ENCODE measurements around the gene TSC22D4.

TSC22D4 gene

GRCh38 chr7:100430493-100431285 lies 48.3 kb downstream of the TSC22D4 start:
- H3K27me3 ChIP-seq (replicated peaks; ENCODE audit: control insufficient read depth, insufficient read depth, low read length): no peaks in the 10 kb centered on the region
- H3K9ac ChIP-seq (ENCODE audit: low read length): peak overlapping the region; percentile 95
- no peaks in the 10 kb centered on the region for H3K9me3 ChIP-seq (ENCODE audit: control insufficient read depth, low read length)
- DNase-seq (ENCODE audit: low read depth): peak; percentile 44
- peaks cover 30% of the 10 kb centered on the region for H3K36me3 ChIP-seq (ENCODE audit: control insufficient read depth, insufficient read depth, low read length, severe bottlenecking)
- H3K4me1 ChIP-seq (ENCODE audit: control insufficient read depth, insufficient read depth, low read length): peaks cover 36% of the 10 kb centered on the region
- peak overlapping the region; percentile 98 for H3K4me3 ChIP-seq (ENCODE audit: low read length)

GRCh38 chr7:100429637-100430492 lies 49.1 kb downstream of the TSC22D4 start, which contains the start of gene MEPCE:
MEPCE (plus strand) TSS chr7:100429831; CDS start chr7:100430019, 188 bp downstream.
- peak; percentile 100 for DNase-seq (ENCODE audit: low read depth)
- Histone ChIP-seq H3K4me1 (ENCODE audit: control insufficient read depth, insufficient read depth, low read length) (peaks cover 29% of the 10 kb centered on the region), H3K27me3 (replicated peaks; ENCODE audit: control insufficient read depth, insufficient read depth, low read length) (no peaks in the 10 kb centered on the region), H3K36me3 (ENCODE audit: control insufficient read depth, insufficient read depth, low read length, severe bottlenecking) (peaks cover 30% of the 10 kb centered on the region), H3K9me3 (ENCODE audit: control insufficient read depth, low read length) (no peaks in the 10 kb centered on the region), H3K4me3 (ENCODE audit: low read length) (peak within 1 kb of the TSS; percentile 98), H3K9ac (ENCODE audit: low read length) (peak within 1 kb of the TSS; percentile 95)

- DNase-seq (ENCODE audit: low read depth): peak; percentile 100
- Histone ChIP-seq H3K9me3 (ENCODE audit: control insufficient read depth, low read length) (no peaks in the 10 kb centered on the region), H3K9ac (ENCODE audit: low read length) (peak overlapping the region; percentile 95), H3K36me3 (ENCODE audit: control insufficient read depth, insufficient read depth, low read length, severe bottlenecking) (peaks cover 24% of the 10 kb centered on the region), H3K4me3 (ENCODE audit: low read length) (peak overlapping the region; percentile 98), H3K4me1 (ENCODE audit: control insufficient read depth, insufficient read depth, low read length) (peaks cover 28% of the 10 kb centered on the region), H3K27me3 (replicated peaks; ENCODE audit: control insufficient read depth, insufficient read depth, low read length) (no peaks in the 10 kb centered on the region)
Observed at GRCh38 chr7:100428967-100429636, 49.9 kb downstream of the TSC22D4 start.

- H3K9me3 ChIP-seq (ENCODE audit: control insufficient read depth, low read length): no peaks in the 10 kb centered on the region
- DNase-seq (ENCODE audit: low read depth): peak; percentile 98
Observed at GRCh38 chr7:100428199-100428966, 50.6 kb downstream of the TSC22D4 start, which contains the start of gene ZCWPW1. ZCWPW1 (minus strand) TSS chr7:100428703; CDS start chr7:100420649, 8,054 bp downstream.

DNA sequence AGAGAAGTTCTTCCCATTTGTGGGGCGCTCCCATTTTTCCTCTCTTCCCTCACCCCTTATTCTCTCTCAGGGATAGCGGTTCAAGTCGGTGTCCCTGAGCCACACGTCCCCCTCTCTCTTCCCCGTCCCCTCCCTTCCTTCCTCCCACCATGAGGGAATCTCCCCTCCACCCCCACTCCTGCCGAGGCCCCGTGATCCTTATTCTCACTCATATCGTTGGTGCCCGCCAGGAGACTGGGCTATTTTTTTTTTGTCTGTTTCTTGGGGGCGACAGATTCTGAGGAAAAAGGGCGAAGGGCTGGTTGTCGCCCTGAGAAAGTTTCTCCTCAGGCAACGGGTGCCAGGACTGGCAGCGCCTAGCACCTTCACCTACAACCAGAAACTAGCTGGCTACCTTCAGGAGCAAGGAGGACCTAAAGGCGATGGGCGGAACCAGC lies 51.2 kb downstream of the TSC22D4 start:
- Histone ChIP-seq H3K9ac (ENCODE audit: low read length) (peak overlapping the region; percentile 95), H3K4me1 (ENCODE audit: control insufficient read depth, insufficient read depth, low read length) (peaks cover 28% of the 10 kb centered on the region), H3K36me3 (ENCODE audit: control insufficient read depth, insufficient read depth, low read length, severe bottlenecking) (peaks cover 11% of the 10 kb centered on the region), H3K9me3 (ENCODE audit: control insufficient read depth, low read length) (no peaks in the 10 kb centered on the region), H3K4me3 (ENCODE audit: low read length) (peak overlapping the region; percentile 98), H3K27me3 (replicated peaks; ENCODE audit: control insufficient read depth, insufficient read depth, low read length) (no peaks in the 10 kb centered on the region)
- DNase-seq (ENCODE audit: low read depth): no peak

More at GRCh38 chr7:100428199-100428966, 50.6 kb downstream of the TSC22D4 start, which contains the start of gene ZCWPW1:
- H3K9ac ChIP-seq (ENCODE audit: low read length): peak within 1 kb of the TSS; percentile 95
- peaks cover 17% of the 10 kb centered on the region for H3K36me3 ChIP-seq (ENCODE audit: control insufficient read depth, insufficient read depth, low read length, severe bottlenecking)
- peaks cover 28% of the 10 kb centered on the region for H3K4me1 ChIP-seq (ENCODE audit: control insufficient read depth, insufficient read depth, low read length)
- H3K27me3 ChIP-seq (replicated peaks; ENCODE audit: control insufficient read depth, insufficient read depth, low read length): no peaks in the 10 kb centered on the region
- peak within 1 kb of the TSS; percentile 98 for H3K4me3 ChIP-seq (ENCODE audit: low read length)

GRCh38 chr7:100426516-100426915 lies 52.5 kb downstream of the TSC22D4 start:
- H3K4me1 ChIP-seq (ENCODE audit: control insufficient read depth, insufficient read depth, low read length): peaks cover 17% of the 10 kb centered on the region

GRCh38 chr7:100425347-100425746 lies 53.7 kb downstream of the TSC22D4 start:
- no peak for DNase-seq (ENCODE audit: low read depth)
- Histone ChIP-seq H3K4me1 (ENCODE audit: control insufficient read depth, insufficient read depth, low read length) (peaks cover 5% of the 10 kb centered on the region), H3K9me3 (ENCODE audit: control insufficient read depth, low read length) (no peaks in the 10 kb centered on the region), H3K9ac (ENCODE audit: low read length) (no peak overlapping the region), H3K4me3 (ENCODE audit: low read length) (no peak overlapping the region), H3K36me3 (ENCODE audit: control insufficient read depth, insufficient read depth, low read length, severe bottlenecking) (no peaks in the 10 kb centered on the region), H3K27me3 (replicated peaks; ENCODE audit: control insufficient read depth, insufficient read depth, low read length) (no peaks in the 10 kb centered on the region)

More at GRCh38 chr7:100426516-100426915, 52.5 kb downstream of the TSC22D4 start:
- Histone ChIP-seq H3K9me3 (ENCODE audit: control insufficient read depth, low read length) (no peaks in the 10 kb centered on the region), H3K4me3 (ENCODE audit: low read length) (no peak overlapping the region), H3K9ac (ENCODE audit: low read length) (no peak overlapping the region), H3K27me3 (replicated peaks; ENCODE audit: control insufficient read depth, insufficient read depth, low read length) (no peaks in the 10 kb centered on the region), H3K36me3 (ENCODE audit: control insufficient read depth, insufficient read depth, low read length, severe bottlenecking) (peaks cover 1% of the 10 kb centered on the region)
- DNase-seq (ENCODE audit: low read depth): no peak

- Histone ChIP-seq H3K27me3 (replicated peaks; ENCODE audit: control insufficient read depth, insufficient read depth, low read length) (no peaks in the 10 kb centered on the region), H3K9ac (ENCODE audit: low read length) (no peak overlapping the region), H3K36me3 (ENCODE audit: control insufficient read depth, insufficient read depth, low read length, severe bottlenecking) (no peaks in the 10 kb centered on the region), H3K4me1 (ENCODE audit: control insufficient read depth, insufficient read depth, low read length) (peaks cover 20% of the 10 kb centered on the region), H3K9me3 (ENCODE audit: control insufficient read depth, low read length) (no peaks in the 10 kb centered on the region), H3K4me3 (ENCODE audit: low read length) (no peak overlapping the region)
- no peak for DNase-seq (ENCODE audit: low read depth)
Observed at GRCh38 chr7:100423315-100423714, 55.7 kb downstream of the TSC22D4 start.

- no peak for DNase-seq (ENCODE audit: low read depth)
- Histone ChIP-seq H3K4me3 (ENCODE audit: low read length) (no peak overlapping the region), H3K9ac (ENCODE audit: low read length) (no peak overlapping the region), H3K27me3 (replicated peaks; ENCODE audit: control insufficient read depth, insufficient read depth, low read length) (no peaks in the 10 kb centered on the region), H3K36me3 (ENCODE audit: control insufficient read depth, insufficient read depth, low read length, severe bottlenecking) (peaks cover 4% of the 10 kb centered on the region), H3K9me3 (ENCODE audit: control insufficient read depth, low read length) (no peaks in the 10 kb centered on the region), H3K4me1 (ENCODE audit: control insufficient read depth, insufficient read depth, low read length) (peaks cover 14% of the 10 kb centered on the region)
Observed at GRCh38 chr7:100419660-100420226, 59.3 kb downstream of the TSC22D4 start.

Data from adipocyte (in vitro differentiated cells).